GM21381 (cell line): Measurements from ENCODE around the gene FAM240A.

Experiments used
- ATAC-seq: cut with Tn5 transposase; IDR thresholded peaks from one replicate; pipeline ENCODE4 v1.9.1; 2021; ENCODE audit warnings: mild to moderate bottlenecking, moderate library complexity; ENCODE audit not compliant: unreplicated experiment

FAM240A gene

DNA sequence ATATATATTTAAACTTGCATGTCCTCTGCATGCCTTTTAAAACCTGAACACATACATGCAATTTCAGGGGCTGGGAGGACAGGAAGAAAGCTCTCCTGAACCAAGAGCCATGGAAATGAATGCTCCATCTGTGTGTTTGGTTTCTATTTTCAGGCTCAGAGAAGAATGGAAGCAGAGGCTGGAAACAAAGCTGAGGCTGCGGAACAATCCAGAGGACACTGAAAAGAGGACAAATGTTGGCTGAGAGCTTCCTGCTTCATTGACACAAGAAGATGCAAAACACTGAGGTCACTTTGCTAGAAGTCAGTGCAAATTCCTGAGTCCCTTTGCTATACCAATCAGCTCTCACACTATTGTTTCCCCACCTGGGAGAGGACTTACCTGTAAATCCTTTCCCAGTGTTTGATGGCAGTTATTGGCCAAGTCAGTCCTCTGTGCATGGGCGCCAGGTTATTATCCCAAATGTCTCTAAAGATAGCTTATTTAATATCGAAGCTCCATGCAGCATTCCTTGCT lies 12.7 kb downstream of the FAM240A start:
- no peak for ATAC-seq

DNA sequence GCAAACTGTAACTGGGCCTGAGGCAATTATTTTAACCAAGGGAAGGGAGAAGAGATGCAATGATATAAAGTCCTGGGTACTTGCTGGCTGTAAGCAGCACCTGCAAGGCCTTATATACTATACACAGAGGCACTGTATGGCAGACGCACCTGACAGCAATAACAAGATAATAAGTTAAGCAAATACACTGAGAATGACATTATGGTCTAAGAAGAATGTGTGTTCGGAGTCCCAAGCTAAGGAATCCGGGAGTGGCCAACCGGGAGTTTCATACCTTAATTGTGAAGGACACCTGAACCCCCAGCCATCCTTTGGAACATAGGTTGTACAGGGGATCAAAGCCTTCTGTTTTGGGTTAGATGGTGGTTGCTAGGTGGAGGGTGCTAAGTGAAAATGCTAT lies 13.7 kb downstream of the FAM240A start:
- no peak for ATAC-seq

DNA sequence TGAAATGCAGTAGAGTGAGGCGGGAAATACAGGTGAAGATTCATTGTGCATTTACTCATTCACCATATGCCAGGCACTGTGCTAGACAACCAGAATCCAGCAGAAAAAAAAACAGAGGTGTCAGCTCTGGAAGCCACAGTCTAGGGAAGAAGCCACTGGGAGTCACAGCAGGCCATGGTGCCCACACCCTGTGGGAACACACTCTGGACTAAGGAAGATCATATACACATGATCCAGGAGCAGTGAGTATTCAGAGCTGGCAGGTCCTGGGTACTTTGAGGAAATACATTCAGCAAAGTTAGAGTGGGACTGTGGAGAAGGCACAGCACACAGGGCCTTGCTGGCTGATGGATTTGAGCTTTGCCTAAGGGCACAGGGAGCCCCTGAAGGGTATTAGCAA lies 14.8 kb downstream of the FAM240A start:
- no peak for ATAC-seq

DNA sequence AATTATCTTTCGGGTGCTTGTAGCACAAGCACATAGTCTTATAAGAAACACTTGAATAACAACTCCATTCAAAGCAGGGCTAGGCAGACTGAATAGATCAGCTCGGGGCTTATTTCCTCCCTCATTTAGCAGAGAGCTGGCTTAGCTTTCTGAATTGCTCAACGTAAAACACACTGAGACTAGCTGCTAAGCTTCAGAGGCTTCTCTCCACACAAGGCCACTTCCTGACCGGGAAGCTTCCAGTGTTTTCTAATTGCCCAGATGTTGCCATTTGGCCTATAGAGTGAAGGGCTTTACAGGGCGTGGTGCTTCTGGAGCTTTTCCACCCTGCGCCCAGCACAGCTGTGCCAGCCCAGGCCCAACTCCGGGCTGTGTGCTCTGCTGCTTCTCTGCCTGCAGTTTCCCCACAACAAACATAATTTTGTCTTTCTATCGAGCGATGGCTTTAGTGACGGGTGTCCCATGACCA lies 16.6 kb downstream of the FAM240A start:
- no peak for ATAC-seq

DNA sequence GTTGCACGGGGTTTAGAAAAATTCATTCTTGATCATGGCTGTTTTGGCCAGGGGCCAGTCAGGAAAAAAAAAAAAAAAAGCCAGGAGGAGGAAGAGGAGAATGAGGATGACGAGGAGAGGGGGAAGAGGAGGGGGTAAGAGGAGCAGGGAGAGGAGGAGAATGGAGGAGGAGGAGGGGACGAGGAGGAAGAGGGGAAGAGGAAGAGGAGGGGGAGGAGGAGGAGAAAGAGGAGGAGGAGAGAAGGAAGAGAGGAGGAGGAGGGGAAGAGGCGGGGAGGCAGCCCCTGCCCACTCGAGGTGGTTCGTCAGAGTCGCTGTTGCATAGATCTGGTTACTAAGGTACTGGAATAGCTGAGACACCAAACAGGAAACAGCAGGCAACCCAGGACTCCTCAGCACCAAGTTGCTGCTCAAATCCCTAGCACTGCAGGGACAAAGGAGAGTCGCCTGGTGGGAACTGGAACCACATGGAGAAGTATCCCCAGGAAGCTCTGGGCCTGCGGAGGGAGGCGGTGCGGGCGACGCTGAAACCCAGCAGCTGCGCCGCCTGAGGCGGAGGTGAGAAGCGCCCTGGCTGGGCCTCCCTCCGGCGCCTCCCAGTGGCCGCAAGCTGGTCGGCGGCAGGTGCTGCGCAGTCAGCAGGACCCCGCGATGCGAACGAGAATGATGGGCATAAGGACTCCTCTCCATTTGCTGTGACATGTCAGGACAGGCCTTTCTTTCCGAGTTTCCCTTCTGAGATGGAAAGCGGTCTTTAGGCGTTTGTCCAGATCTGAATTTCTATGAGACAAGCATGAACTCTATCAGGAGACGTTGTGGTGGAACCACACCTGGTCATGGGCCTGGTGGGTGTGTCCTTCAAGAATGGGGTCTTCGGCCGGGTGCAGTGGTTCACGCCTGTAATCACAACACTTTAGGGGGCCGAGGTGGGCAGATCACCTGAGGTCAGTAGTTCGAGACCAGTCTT lies 17.5 kb downstream of the FAM240A start:
- ATAC-seq = peak; percentile 73

DNA sequence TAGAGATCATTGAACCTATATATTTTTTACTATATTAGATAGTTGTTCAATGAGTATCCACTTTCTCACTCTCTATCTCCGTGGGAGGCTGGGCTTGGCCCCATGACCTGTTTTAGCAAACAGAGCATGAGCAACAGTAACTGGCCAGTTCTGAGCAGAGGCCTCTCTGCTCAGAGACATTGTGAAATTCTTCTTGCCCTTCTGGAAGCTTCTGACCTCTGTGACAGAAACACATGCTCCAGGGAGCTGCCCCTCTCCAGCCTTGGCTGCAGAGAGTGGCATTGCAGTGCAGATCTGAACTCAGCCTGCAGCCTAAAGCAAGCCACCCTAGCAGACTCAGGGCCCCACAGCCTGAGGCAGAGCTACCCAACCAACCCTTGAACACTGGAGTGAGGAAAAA lies 20.5 kb downstream of the FAM240A start:
- ATAC-seq = no peak

DNA sequence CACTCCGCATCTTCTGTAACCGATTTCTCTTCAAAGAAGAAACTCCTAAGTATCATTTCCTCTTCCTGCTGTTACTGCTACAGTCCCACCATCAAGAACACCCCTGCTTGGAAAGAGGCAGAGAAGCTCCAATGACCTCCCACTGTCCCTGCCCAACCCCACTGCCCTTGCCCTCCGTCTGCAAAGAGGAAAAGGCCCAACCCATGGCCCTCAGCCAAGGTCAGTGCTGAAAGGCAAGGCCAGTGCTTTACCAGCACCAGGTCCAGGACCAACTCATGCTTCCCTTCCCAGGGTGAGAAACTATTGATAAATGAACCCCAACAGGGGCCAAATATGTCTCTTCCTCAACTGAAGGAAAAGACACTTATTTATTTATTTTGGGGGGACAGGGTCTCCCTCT lies 22.5 kb downstream of the FAM240A start:
- no peak for ATAC-seq

DNA sequence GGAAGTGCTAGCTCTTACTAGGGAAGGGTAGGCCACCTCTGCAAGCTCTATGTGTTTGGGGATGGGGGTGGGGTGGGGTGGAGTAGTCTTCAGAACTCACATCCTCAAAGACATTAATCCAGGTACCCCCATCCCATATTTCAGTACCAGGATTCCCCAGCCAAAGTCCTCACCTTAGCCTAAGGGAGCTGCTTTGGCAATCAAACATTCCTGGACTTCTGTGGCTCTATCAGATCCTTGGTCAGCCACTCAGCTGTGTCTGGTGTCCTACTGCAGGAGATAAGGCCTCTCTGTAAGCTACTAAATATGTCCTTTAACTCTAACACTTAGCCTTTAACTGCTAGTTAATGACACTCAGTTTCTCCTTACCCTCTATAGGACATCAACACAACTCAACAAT lies 26.9 kb downstream of the FAM240A start:
- no peak for ATAC-seq

DNA sequence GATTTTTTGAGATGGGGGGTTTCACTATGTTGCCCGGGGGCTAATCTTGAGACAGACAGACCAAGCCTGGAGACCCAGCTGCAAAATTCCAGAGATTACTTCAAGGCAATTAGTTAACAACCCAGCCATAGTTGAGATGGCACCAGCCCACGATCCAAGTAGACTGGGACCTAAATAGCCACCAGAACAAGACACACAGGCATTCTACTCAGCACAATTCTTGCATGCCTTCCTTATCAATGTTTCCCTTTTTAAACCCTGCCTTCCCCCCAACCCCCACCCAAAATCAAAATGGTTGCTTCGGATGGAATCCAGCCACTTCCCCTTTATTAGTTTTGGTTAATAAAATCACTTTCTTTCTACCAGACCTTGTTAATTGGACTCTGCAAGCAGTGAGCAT lies 28.6 kb downstream of the FAM240A start:
- no peak for ATAC-seq

DNA sequence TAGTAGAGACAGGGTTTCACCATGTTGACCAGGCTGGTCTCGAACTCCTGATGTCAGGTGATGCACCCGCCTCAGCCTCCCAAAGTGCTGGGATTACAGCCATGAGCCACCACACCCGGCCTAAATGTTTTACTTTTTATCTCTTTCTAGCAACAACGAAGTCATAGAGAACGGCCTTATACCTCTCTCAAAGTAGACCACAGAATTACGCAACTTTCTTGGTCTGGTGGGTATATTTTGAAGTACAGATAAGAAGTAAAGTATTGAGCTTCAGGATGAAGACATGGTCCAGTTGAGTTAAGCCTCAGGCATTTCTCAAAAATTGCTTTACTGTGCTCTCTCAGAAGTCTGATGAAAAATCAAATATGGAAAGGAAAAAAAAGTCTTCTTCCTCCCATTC lies 30.6 kb downstream of the FAM240A start:
- no peak for ATAC-seq

DNA sequence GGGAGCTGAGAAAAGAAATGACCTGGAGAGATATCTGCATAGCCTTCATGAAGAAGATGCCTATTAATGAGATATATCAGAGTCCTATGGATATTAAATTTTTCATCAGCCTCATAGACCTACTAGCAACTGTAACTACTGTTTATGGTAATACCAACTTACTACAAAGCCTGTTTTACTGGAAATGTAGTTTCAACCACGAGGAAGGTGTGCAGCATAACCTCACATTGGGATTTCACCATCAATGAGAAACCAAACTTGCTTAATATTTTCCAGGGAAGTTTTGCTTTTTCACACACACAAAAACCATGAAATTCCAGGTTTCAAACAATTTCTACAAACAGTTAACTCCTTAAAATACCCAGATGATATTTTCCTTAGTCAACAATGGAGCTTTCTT lies 31.4 kb downstream of the FAM240A start:
- ATAC-seq = no peak

DNA sequence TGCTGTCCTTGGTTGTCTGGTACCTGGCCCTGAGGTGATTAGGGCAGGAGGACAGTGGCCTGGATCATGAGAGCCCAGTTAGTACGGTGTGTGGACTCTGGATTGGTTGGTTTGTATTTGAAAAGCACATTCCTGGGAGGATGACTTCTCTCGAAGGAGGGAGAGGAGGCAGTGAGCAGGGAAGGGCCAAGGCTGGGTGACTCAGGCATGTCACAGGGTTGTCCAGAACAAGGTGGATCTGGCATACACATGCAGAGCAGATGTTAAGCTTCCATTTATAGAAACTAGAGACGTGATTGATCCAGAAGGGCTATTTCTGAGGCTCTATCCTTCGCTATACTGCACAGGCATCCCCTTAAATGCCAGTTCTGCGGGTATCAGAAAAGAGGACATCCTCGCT lies 34.4 kb downstream of the FAM240A start:
- ATAC-seq = no peak

DNA sequence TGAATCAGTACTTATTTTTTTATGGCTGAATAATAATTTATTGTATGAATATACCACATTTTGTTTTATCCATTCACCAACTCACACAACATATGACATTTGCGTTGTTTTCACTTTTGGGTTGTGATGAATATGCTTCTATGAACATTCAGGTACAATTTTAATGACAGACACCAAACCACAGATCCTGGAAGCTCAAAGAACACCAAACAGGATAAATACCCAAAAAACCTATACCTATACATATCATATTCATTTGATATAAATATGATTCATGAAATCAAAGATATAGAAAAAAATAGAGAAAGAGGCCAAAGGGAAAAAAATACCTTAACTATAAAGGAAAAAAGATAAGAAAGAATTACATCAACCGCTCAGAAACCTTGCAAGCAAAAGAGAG lies 35.8 kb downstream of the FAM240A start:
- no peak for ATAC-seq

DNA sequence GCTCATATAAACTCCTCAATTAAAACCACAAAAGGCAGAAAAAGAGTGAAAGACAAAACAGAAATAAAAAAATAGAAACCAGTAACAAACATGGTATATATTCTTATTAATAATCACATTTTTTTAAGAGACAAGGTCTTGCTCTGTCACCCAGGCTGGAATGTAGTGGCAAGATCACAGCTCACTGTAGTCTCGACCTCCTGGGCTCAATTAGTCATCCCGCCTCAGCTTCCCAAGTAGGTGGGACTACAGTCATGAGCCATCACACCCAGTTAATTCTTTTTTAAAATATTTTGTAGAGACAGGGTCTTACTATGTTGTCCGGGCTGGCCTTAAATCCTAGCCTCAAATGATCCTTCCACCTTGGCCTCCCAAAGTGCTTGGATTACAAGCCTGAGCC lies 37.1 kb downstream of the FAM240A start:
- ATAC-seq = no peak

DNA sequence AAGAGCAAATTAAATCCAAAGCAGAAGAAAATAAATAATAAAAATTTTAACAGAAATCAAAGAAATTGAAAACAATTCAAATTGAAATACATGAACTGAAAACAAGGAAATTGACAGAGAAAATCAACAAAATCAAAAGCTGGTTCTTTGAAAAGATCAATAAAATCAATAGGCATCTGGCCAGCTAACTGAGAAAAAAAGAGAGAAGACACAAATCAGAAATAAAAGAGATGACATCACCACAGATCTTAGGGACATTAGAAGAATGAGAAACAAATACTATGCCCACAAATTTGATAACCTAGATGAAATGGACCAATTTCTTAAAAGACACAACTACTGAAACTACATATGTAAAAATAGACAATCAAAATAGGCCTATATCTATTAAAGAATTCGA lies 38.8 kb downstream of the FAM240A start:
- no peak for ATAC-seq

DNA sequence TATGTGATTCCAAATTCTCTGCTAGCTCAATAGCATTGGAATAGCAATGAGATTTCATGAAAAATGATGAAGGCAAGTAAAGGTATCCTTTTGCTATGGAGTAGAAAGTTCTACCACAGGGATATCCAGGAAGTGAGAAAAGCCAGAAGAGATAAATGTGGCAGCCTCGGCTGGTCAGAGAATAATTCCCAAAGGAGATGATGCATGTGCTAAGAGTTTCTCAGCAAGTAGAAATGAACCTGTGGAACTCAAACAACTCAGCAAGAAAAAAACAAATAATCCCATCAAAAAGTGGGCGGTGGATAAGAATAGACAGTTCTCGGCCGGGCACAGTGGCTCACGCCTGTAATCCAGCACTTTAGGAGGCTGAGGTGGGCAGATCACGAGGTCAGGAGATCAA lies 42.9 kb downstream of the FAM240A start:
- no peak for ATAC-seq

DNA sequence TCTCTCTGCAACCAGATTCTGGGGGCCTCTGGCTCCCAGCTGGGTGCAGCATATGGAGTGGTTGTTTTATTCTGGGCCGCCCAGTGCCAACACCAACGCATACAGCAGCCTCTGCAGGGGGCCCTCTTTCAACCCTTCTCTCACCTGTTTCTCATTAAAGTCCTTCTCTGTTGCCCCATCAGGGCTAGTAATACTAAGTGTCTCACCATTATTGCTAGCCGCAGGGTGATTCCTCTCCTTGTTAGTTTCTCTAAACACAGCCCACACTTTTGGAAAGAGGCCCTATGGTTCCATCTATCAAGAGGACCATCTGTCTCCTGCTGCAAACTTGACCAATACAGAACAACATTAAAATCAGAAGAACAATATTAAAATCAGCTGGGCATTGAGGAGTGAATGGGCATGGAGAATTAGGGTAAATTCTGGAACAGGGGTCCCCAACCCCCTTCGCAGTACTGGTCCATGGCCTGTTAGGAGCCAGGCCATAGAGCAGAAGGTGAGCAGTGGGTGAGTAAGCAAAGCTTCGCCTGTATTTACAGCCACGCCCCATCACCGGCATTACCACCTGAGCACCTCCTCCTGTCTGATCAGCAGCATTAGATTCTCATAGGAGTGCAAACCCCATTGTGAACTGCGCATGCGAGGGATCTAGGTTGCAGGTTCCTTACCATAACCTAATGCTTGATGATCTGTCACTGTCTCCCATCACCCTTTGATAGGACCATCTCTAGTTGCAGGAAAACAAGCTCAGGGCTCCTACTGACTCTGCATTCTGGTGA lies 44.6 kb downstream of the FAM240A start:
- ATAC-seq = no peak

DNA sequence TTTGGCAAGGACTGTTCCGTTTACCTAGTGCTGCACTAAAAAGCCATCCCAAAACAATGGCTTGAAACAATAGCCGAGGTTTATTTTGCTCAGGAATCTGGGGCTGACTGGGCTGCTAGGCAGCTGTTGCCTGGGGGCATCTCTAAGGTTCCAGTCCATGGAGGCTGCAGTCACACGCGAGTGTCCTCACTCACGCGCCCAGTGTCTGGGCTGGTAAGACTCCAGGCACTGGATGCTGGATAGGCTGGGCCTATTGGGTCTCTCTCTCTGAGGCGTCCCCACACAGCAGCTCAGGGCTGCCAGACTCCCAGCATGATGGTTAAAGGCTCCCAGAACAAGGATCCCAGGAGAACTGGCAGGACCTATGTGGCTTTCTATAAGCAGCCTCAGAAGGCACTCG lies 47.0 kb downstream of the FAM240A start:
- ATAC-seq = no peak

DNA sequence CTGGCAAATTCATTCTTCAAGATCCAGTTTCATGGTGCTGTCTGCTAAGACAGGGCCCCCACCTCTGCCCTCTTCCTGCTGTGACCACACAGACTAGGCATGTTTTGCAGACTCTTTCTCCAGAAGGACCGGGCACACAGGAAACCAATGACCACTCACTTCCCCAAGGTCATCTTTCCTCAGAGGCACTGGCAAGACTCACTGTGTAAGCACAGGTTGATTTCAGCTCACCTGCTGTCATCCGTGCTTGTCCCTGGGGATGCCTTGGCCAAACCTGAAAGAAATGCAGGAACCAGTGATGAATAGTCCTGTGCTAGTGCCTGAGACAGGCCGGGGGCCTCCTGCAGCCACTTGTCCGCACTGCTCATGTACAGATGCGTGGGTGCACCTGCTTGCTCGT lies 47.7 kb downstream of the FAM240A start:
- ATAC-seq = no peak

DNA sequence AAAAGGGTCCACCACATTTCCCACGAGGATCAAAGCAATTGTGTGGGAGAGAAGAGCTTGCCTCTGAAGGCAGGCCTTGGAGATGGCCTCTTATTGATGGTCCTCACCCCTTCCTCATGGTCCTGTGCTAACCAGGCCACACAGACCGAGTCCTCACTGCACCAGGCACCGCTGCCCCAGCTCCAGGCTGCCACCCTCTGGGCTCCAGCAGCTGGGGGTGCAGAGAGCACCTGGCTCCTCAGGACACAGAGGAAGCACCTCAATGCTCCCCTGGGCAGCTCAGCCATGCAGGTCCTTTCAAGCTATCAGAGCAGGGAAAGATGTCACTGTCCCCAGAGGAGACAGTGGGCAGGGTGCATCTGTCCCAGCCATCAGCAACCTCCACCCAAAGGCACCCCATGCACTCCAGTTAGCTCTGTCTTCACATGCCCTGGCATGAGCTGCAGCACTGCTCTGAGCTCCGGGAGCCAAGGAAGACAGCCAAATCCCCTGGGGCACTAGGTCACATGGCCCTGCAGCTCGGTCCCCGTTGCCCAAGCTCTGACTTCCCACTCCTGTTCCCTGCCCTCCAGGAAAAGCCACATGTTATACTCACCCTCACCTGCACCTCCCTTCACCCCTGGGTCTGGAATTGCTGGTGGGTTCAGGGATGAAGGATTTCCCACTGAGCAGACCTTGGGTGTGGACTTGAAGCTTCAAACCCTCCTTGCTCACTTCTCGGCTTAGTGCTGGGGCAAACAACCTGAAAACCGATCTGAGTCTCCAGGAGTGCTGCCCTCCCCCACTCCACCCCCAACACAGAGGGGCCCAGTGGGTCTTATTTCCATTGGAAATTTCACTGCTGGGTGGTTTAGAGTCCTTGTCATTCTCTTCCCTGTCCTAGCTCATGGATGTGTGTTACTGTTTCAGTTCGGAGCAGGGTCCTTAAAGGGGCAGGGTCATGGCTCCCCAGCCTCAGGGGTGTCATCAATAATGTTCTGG lies 48.5 kb downstream of the FAM240A start:
- ATAC-seq = no peak
